ENCODE data around the gene PTPRT. TPM values are rescaled to one million over a fixed set of nuclear protein-coding genes. Genes with fewer than 3 reads are reported as not detected.
A peak's percentile ranks its signal among the peaks of the same experiment; 100 is the strongest.

PTPRT gene
- total and polyA plus RNA-seq, 12 donors = 0.05 to 0.34 (median 0.16) TPM; not detected in 1

GRCh38 chr20:42938441-42939205, 251.1 kb downstream of the PTPRT start:
- WGBS, 4 donors = 72 to 79% (median 76%) methylated on average over 3 of the region's 3 CpGs
- Histone ChIP-seq H3K36me3 (replicated peaks in 1 of 2) (no peaks in the 10 kb centered on the region), H3K4me1 (replicated peaks in 1 of 2) (no peaks in the 10 kb centered on the region), H3K4me3 (no peak overlapping the region), H3K27me3 (no peaks in the 10 kb centered on the region), H3K27ac (no peak overlapping the region), H3K9me3 (replicated peaks in 1 of 3) (no peaks in the 10 kb centered on the region)
- DNase-seq = no peak
- TF ChIP-seq CTCF (IDR thresholded peaks at IDR 0.05) = no peak
- no peak for TF ChIP-seq POLR2A (IDR thresholded peaks at IDR 0.05)
- intact Hi-C loops (cut with DNase I) = no loop called here

DNA sequence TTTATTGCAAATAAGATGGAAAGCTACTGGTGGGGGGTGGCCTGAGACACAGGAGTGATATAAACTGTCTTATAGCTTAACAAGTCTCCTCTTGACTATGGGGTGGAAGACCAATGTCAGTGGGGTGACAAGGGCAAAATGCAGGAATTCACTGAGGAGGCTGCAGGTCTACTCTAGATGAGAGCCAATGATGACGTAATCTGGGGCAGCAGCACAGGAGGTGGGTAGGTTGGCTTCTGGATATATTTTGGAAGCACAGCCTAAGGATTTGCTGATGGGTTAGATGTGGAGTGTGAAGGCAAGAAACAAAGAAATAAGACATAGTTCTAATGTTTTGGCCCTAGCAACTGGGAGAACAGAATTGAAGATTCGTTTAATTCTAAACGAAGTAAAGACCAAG, 253.2 kb downstream of the PTPRT start:
- no peaks in the 10 kb centered on the region for H3K9me3 ChIP-seq (replicated peaks in 1 of 3)
- TF ChIP-seq POLR2A (IDR thresholded peaks at IDR 0.05) (no peak), CTCF (IDR thresholded peaks at IDR 0.05) (no peak)
- 74 to 92% (median 80%) methylated on average over 3 of the region's 3 CpGs for WGBS, 4 donors
- H3K27ac ChIP-seq = no peak overlapping the region
- no peaks in the 10 kb centered on the region for H3K4me1 ChIP-seq (replicated peaks in 1 of 2)
- no peaks in the 10 kb centered on the region for H3K27me3 ChIP-seq
- intact Hi-C loops (cut with DNase I) = no loop called here
- H3K36me3 ChIP-seq (replicated peaks in 1 of 2) = no peaks in the 10 kb centered on the region
- DNase-seq = no peak
- H3K4me3 ChIP-seq = no peak overlapping the region

- WGBS, 4 donors = 66 to 86% (median 82%) methylated on average over 4 of the region's 4 CpGs
- no peaks in the 10 kb centered on the region for H3K27me3 ChIP-seq
- no peaks in the 10 kb centered on the region for H3K4me1 ChIP-seq (replicated peaks in 1 of 2)
- no peak for DNase-seq
- no peaks in the 10 kb centered on the region for H3K36me3 ChIP-seq (replicated peaks in 1 of 2)
- H3K4me3 ChIP-seq = no peak overlapping the region
- no peak overlapping the region for H3K27ac ChIP-seq
- no peaks in the 10 kb centered on the region for H3K9me3 ChIP-seq (replicated peaks in 1 of 3)
- TF ChIP-seq POLR2A (IDR thresholded peaks at IDR 0.05) (no peak), CTCF (IDR thresholded peaks at IDR 0.05) (no peak)
- intact Hi-C loops (cut with DNase I) = no loop called here
Measured at GRCh38 chr20:42924215-42924614, 265.5 kb downstream of the PTPRT start.

- Histone ChIP-seq H3K36me3 (replicated peaks in 1 of 2) (no peaks in the 10 kb centered on the region), H3K27ac (no peak overlapping the region), H3K4me3 (no peak overlapping the region), H3K9me3 (replicated peaks in 1 of 3) (no peaks in the 10 kb centered on the region), H3K27me3 (no peaks in the 10 kb centered on the region), H3K4me1 (replicated peaks in 1 of 2) (no peaks in the 10 kb centered on the region)
- intact Hi-C loops (cut with DNase I) = no loop called here
- 52 to 65% (median 59%) methylated on average over 7 of the region's 7 CpGs for whole genome bisulfite sequencing, 4 donors
- no peak for TF ChIP-seq CTCF (IDR thresholded peaks at IDR 0.05)
- TF ChIP-seq POLR2A (IDR thresholded peaks at IDR 0.05) = no peak
- DNase-seq = peak; percentile 23 to 64 (median 37)
Measured at GRCh38 chr20:42923348-42923918, 266.3 kb downstream of the PTPRT start.
